ENCODE results near the gene RFX4. TPM values are rescaled to one million over a fixed set of nuclear protein-coding genes. Genes with fewer than 3 reads are reported as not detected.

RFX4 gene
- total and polyA plus RNA-seq, 10 of the 15 experiments (the other 5 are each of a cell fraction or from before 2014, with no cell fraction given): 0.02 to 0.23 TPM; not detected in 8

DNA sequence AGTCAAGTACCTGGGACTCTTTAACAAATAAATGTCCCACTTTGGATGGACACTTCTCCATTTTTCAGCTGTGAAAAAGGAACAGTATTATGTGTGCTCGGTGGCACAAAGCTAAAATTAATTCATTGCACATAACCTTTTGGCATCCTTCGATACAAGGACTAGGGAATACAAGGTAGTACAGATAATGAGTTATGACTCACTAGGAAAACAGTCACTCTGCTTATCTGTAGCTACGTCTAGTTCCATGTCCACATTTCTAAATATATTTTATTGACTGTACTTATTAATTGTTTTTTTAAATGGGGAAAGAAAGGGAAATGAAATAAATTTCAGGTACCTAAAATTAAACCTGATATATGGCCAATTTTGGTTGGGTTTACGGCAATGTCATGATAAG, 156.5 kb downstream of the RFX4 start:
- H3K9me3 ChIP-seq (replicated peaks; ENCODE audit: control insufficient read depth, insufficient read depth, low read length): no peaks in the 10 kb centered on the region
- DNase-seq (ENCODE audit: low read depth, low spot score) (no peak), FAIRE-seq (no peak), ATAC-seq (no peak)
- in situ Hi-C loops (cut with MboI) (no loop called here), intact Hi-C loops (cut with micrococcal nuclease; ENCODE audit: unreplicated experiment) (loop anchor here (5.0 kb wide), 1 partner anchor 103 kb away; no protein-coding TSS in a partner anchor)
- TF ChIP-seq PAX8 (IDR thresholded peaks at IDR 0.05) (no peak), RAD51 (IDR thresholded peaks at IDR 0.05) (no peak), SUZ12 (IDR thresholded peaks at IDR 0.05; ENCODE audit: unreplicated experiment) (no peak), HDAC2 (IDR thresholded peaks at IDR 0.05) (no peak), TCF7 (IDR thresholded peaks at IDR 0.05; ENCODE audit: borderline replicate concordance) (no peak), HDAC6 (IDR thresholded peaks at IDR 0.05; ENCODE audit: unreplicated experiment) (no peak), SP1 (IDR thresholded peaks at IDR 0.05; ENCODE audit: low read depth, low read length) (no peak), NR2C2 (IDR thresholded peaks at IDR 0.05; ENCODE audit: borderline replicate concordance, control insufficient read depth, insufficient read length, low read depth) (no peak), SMAD1 (IDR thresholded peaks at IDR 0.05; ENCODE audit: low read depth, partially characterized antibody) (no peak), NR2F1 (conservative IDR thresholded peaks at IDR 0.05) (no peak), SUPT20H (IDR thresholded peaks at IDR 0.05; ENCODE audit: borderline replicate concordance, control insufficient read depth, low read depth, low read length) (no peak)
- TF ChIP-seq, protein P1, sequence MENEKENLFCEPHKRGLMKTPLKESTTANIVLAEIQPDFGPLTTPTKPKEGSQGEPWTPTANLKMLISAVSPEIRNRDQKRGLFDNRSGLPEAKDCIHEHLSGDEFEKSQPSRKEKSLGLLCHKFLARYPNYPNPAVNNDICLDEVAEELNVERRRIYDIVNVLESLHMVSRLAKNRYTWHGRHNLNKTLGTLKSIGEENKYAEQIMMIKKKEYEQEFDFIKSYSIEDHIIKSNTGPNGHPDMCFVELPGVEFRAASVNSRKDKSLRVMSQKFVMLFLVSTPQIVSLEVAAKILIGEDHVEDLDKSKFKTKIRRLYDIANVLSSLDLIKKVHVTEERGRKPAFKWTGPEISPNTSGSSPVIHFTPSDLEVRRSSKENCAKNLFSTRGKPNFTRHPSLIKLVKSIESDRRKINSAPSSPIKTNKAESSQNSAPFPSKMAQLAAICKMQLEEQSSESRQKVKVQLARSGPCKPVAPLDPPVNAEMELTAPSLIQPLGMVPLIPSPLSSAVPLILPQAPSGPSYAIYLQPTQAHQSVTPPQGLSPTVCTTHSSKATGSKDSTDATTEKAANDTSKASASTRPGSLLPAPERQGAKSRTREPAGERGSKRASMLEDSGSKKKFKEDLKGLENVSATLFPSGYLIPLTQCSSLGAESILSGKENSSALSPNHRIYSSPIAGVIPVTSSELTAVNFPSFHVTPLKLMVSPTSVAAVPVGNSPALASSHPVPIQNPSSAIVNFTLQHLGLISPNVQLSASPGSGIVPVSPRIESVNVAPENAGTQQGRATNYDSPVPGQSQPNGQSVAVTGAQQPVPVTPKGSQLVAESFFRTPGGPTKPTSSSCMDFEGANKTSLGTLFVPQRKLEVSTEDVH (IDR thresholded peaks at IDR 0.05; ENCODE audit: low read depth, partially characterized antibody): no peak
- TF ChIP-seq, protein P2, sequence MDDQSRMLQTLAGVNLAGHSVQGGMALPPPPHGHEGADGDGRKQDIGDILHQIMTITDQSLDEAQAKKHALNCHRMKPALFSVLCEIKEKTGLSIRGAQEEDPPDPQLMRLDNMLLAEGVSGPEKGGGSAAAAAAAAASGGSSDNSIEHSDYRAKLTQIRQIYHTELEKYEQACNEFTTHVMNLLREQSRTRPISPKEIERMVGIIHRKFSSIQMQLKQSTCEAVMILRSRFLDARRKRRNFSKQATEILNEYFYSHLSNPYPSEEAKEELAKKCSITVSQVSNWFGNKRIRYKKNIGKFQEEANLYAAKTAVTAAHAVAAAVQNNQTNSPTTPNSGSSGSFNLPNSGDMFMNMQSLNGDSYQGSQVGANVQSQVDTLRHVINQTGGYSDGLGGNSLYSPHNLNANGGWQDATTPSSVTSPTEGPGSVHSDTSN (IDR thresholded peaks at IDR 0.05; ENCODE audit: insufficient replicate concordance, low read depth, low read length): no peak
- H3K4me1 ChIP-seq (ENCODE audit: control insufficient read depth, insufficient read depth, low read length): no peaks in the 10 kb centered on the region
- H2AFZ ChIP-seq (ENCODE audit: control insufficient read depth, low read depth, low read length): no peak overlapping the region
- no peaks in the 10 kb centered on the region for H4K20me1 ChIP-seq (ENCODE audit: control insufficient read depth, insufficient read depth)
- 40% methylated on average over 4 of the region's 4 CpGs for WGBS (ENCODE audit: insufficient coverage, insufficient replicate concordance, low lambda C conversion rate, missing lambda C conversion rate)
- H3K36me3 ChIP-seq (ENCODE audit: control insufficient read depth in 2 of 2, insufficient read depth in 2 of 2, low read length in 1 of 2): no peaks in the 10 kb centered on the region
- ChIA-PET SMC1A (ENCODE audit: uncharacterized antibody, unreplicated experiment) (interaction anchor here (0.6 to 1.5 kb wide), 5 partner anchors 8 to 180 kb away, joined by 3 to 5 read pairs (median 4); no protein-coding TSS in a partner anchor), POLR2A (no interaction called here), RAD21 (ENCODE audit: unreplicated experiment) (interaction anchor here (5.5 kb wide), 1 partner anchor 102 kb away, joined by 33 read pairs; no protein-coding TSS in a partner anchor), CTCF (interaction anchor here (1.0 to 4.1 kb wide), 4 partner anchors 102 to 181 kb away, joined by 3 to 31 read pairs (median 4); no protein-coding TSS in a partner anchor)
- no peak overlapping the region for H3K4me2 ChIP-seq (ENCODE audit: control insufficient read depth, insufficient read depth)
- no peaks in the 10 kb centered on the region for H3K79me2 ChIP-seq (ENCODE audit: control insufficient read depth, insufficient read depth, low read length)
- H3K9ac ChIP-seq (ENCODE audit: control insufficient read depth, insufficient read depth, low read length): no peak overlapping the region
- H3K4me3 ChIP-seq: no peak overlapping the region
- peaks cover 0 to 4% of the 10 kb centered on the region in 2 experiments; a peak in 1 of 4 replicates for H3K27me3 ChIP-seq (replicated peaks in 1 of 2; ENCODE audit: control insufficient read depth in 2 of 2, insufficient read depth in 2 of 2, low read length in 1 of 2)
- no peak overlapping the region for H3K27ac ChIP-seq (ENCODE audit: control insufficient read depth, insufficient read depth)
- no TSS peak for BruUV-seq (replicated peaks)

All from GM12878 (cell line).